Type B pancreatic cell (in vitro differentiated cells): ENCODE data around the gene DNM2. TPM values are rescaled to one million over a fixed set of nuclear protein-coding genes. Genes with fewer than 3 reads are reported as not detected.
A peak's percentile ranks its signal among the peaks of the same experiment; 100 is the strongest.

Experiments
- DNase-seq: peaks from one replicate; pipeline ENCODE4 v3.0.0; 2021; ENCODE audit warnings: mixed read lengths; ENCODE audit not compliant: unreplicated experiment; ENCODE audit errors: extremely low spot score
- H3K27ac Mint-ChIP-seq: 2 replicates; pipeline ENCODE4 v1.8.0; 2021; ENCODE audit warnings: mild to moderate bottlenecking, mixed read lengths
- H3K27me3 Mint-ChIP-seq: 2 replicates; pipeline ENCODE4 v1.8.0; 2021; ENCODE audit warnings: mixed read lengths
- H3K36me3 Mint-ChIP-seq: 2 replicates; pipeline ENCODE4 v1.8.0; 2021; ENCODE audit warnings: mixed read lengths
- H3K4me1 Mint-ChIP-seq: one replicate; pipeline ENCODE4 v1.8.0; 2021; ENCODE audit warnings: mixed read lengths; ENCODE audit not compliant: unreplicated experiment
- H3K4me3 Mint-ChIP-seq: 2 replicates; pipeline ENCODE4 v1.8.0; 2021; ENCODE audit warnings: mild to moderate bottlenecking, mixed read lengths
- H3K9me3 Mint-ChIP-seq: 2 replicates; pipeline ENCODE4 v1.8.0; 2021; ENCODE audit warnings: mixed read lengths
- total RNA-seq: library from RNA; stranded (reverse); gene quantifications from 2 replicates; pipeline ENCODE4 v1.2.1, GENCODE V29; 2021; ENCODE audit warnings: low replicate concordance
- TF ChIP-seq, protein P1 (sequence below): fragments of 200-600 bp; sonication (generic); conservative IDR thresholded peaks from 2 replicates; pipeline ENCODE4 v1.5.0; 2021; ENCODE audit warnings: antibody characterized with exemption, mild to moderate bottlenecking

DNM2 gene
- total RNA-seq, 1 donor from 2014 or later, result 119 TPM

DNA sequence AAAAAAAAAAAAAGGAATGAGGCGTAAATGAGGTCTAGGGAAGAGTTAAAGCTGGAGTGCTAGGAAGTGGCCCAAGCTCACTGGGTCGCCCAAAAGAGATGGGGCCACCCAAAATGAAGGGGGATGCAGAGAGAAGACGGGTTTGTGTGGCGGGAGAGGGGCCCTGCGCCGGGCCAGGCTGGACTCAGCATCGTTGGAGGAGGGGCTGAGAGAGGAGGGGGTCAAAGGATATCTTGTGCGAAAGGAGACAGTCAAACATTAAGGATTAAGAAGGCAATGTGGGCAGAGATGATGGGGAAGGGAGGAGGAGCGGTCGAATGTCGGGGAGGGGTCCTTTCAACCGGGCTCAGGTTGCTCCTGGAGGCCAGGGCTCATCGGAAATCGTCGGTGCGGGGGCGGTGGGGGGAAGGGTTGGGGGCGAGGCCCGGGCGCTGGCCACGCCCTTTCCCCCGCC is 152.6 kb downstream of the DNM2 start:
- H3K9me3 Mint-ChIP-seq, result no peaks in the 10 kb centered on the region
- peak overlapping the region; percentile 92 for H3K4me3 Mint-ChIP-seq
- TF ChIP-seq, protein P1, sequence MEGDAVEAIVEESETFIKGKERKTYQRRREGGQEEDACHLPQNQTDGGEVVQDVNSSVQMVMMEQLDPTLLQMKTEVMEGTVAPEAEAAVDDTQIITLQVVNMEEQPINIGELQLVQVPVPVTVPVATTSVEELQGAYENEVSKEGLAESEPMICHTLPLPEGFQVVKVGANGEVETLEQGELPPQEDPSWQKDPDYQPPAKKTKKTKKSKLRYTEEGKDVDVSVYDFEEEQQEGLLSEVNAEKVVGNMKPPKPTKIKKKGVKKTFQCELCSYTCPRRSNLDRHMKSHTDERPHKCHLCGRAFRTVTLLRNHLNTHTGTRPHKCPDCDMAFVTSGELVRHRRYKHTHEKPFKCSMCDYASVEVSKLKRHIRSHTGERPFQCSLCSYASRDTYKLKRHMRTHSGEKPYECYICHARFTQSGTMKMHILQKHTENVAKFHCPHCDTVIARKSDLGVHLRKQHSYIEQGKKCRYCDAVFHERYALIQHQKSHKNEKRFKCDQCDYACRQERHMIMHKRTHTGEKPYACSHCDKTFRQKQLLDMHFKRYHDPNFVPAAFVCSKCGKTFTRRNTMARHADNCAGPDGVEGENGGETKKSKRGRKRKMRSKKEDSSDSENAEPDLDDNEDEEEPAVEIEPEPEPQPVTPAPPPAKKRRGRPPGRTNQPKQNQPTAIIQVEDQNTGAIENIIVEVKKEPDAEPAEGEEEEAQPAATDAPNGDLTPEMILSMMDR, result no peak
- peak overlapping the region; percentile 92 for H3K27ac Mint-ChIP-seq
- H3K27me3 Mint-ChIP-seq, result no peaks in the 10 kb centered on the region
- peaks cover 9% of the 10 kb centered on the region for H3K4me1 Mint-ChIP-seq
- DNase-seq, result no peak
- H3K36me3 Mint-ChIP-seq, result no peaks in the 10 kb centered on the region

DNA sequence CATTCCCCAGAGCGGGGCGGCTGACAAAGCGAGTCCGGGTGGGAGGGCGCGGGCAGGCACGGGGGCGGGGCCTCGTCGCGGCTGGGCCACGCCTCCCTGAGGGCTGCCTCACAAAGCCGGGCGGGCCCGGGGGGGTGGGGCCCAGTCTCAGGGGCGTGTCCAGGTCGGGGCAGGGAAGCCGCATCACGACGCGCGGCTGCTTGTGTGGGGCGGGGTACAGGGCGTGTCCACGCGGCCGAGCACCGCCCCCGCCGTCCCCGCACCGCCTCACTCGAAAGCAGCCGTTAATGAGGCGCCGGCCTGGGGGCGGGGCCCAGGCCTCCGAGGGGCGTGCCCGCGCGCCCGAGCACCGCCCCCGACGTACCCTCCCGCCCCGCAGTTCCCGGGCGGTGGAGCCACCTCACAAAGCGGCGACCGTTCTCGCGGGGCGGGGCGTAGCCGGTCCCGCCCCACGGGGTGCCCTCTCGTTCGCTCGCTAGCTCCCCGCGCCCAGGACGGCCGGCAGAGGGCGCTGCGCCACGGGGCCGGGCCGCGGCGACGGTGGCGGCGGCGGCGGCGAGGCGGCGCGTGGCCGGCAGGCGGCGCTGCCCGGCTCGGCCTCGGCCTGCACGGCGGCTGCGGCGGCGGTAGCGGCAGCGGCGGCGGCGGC is 153.2 kb downstream of the DNM2 start, which contains the start of gene CARM1:
TSS of gene CARM1 (plus strand) at position 599 of the 649 bp plus-strand sequence. CDS start 150 bp downstream, outside the sequence.
- Mint-ChIP-seq H3K36me3 (no peaks in the 10 kb centered on the region), H3K9me3 (no peaks in the 10 kb centered on the region), H3K4me3 (peak within 1 kb of the TSS; percentile 93), H3K27me3 (no peaks in the 10 kb centered on the region), H3K4me1 (peaks cover 9% of the 10 kb centered on the region), H3K27ac (peak within 1 kb of the TSS; percentile 92)
- DNase-seq, result peak; percentile 100
- TF ChIP-seq, protein P1, result peak; percentile 79

DNA sequence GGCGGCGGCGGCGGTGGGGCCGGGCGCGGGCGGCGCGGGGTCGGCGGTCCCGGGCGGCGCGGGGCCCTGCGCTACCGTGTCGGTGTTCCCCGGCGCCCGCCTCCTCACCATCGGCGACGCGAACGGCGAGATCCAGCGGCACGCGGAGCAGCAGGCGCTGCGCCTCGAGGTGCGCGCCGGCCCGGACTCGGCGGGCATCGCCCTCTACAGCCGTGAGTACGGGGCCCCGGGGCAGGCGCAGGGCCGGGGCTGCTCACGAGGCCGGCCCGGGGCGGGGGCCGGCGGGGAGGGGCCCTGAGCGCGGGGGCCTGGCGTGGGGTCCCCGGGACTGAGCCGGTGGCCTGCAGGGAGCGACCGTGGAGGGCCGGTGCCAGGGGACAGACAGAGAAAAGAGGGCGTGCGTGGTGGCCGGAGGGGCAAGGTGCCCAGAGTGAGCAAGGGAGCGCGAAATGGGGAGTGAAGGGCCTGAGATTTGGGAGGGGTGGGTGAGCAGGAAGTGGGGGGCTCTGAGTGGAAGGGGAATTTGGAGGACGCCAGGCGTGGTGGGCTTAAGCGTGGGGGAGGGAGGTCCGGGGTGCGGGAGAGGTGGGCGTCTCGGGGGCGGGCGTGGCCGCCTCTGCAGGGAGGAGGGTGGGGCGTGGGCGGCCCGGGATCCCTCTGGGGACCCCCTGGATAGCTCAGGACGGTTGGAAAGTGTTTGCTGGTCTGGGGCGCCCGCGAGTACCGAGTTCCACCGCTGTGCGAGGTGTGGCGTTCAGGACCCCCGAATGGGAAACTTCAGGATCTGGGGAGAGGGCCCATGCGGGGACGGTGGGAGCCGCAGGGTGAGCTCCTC is 154.0 kb downstream of the DNM2 start:
- Mint-ChIP-seq H3K36me3 (no peaks in the 10 kb centered on the region), H3K4me1 (peaks cover 11% of the 10 kb centered on the region), H3K27ac (peak overlapping the region; percentile 86), H3K9me3 (no peaks in the 10 kb centered on the region), H3K4me3 (peak overlapping the region; percentile 93), H3K27me3 (no peaks in the 10 kb centered on the region)
- TF ChIP-seq, protein P1, result peak; percentile 65
- DNase-seq, result peak; percentile 77

DNA sequence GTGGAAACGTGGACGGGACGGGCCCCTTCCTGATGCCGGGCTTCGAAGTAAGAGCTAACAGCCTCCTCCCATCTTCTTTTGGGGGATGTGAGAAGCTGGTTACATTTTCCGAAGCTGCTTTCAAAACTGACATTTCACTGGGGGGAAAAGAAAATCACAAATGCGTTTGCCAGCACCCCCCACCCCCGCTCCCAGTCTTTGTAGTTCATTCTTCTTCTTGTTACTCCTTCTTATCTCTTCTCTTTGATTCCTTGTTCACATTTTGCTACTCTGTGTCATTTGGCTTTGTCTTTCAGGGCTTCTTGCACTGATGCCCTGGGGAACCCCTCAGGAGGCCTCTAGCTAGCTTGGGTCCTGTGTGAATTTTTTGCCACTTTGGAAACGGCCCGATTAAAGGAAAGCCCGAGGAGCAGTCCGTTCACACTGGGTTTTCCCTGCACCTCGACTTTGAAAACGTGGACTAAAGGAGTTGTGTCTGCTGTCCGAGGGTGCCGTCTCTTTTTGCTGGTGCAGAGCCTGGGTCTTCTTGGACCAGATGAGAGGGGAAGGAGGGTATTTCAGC is 154.7 kb downstream of the DNM2 start:
- Mint-ChIP-seq H3K27ac (peak overlapping the region; percentile 86), H3K4me1 (peaks cover 14% of the 10 kb centered on the region), H3K27me3 (no peaks in the 10 kb centered on the region), H3K9me3 (no peaks in the 10 kb centered on the region), H3K4me3 (peak overlapping the region; percentile 93), H3K36me3 (no peaks in the 10 kb centered on the region)
- no peak for DNase-seq
- TF ChIP-seq, protein P1, result peak; percentile 12

DNA sequence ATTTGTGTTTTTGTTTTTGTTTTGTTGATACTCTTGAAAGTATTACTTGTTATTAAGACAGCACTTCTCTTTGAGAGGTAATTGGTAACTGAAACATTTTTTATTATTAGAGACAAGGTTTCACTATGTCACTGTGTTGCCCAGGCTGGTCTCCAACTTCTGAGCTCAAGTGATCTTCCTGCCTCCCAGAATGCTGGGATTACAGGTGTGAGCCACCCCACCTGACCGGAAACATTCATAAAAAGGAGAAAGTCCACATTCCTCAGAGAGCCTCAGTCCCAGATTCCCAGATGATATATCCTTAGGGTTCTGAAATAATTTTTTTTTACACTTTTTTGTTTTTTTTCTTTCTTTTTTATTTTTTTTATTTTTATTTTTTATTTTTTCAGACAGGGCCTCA is 156.1 kb downstream of the DNM2 start:
- Mint-ChIP-seq H3K9me3 (no peaks in the 10 kb centered on the region), H3K4me3 (peak overlapping the region; percentile 79), H3K27ac (peak overlapping the region; percentile 88), H3K27me3 (no peaks in the 10 kb centered on the region), H3K4me1 (peaks cover 23% of the 10 kb centered on the region), H3K36me3 (peaks cover under 1% of the 10 kb centered on the region)
- no peak for DNase-seq
- TF ChIP-seq, protein P1, result no peak
